OCI-LY7 (cell line): ENCODE results near the gene C16orf74. TPM values are rescaled to one million over a fixed set of nuclear protein-coding genes. Genes with fewer than 3 reads are reported as not detected.

Source experiments
- BruUV-seq: library from RNA; stranded (reverse); fragments of 400-500 nt; replicated peaks from 2 replicates; lab custom pipeline; 2021; lab: Mats Ljungman, UMichigan
- CTCF ChIA-PET: fragments of 300-600 bp; sonication (Branson Sonifier 250); formaldehyde crosslinking; loops from one replicate; lab custom pipeline; 2022; ENCODE audit warnings: antibody characterized with exemption; ENCODE audit not compliant: unreplicated experiment; lab: Charles Lee
- POLR2A ChIA-PET: fragments of 300-600 bp; sonication (Branson Sonifier 250); formaldehyde crosslinking; loops from one replicate; lab custom pipeline; 2022; ENCODE audit warnings: antibody characterized with exemption; lab: Charles Lee
- DNase-seq: peaks from one replicate; pipeline ENCODE4 v3.0.0-alpha.2; 2015; ENCODE audit warnings: low spot score
- H2AFZ ChIP-seq: fragments of 200-600 bp; sonication (generic), shearing (Covaris generic); 2 replicates; pipeline ENCODE4 v1.6.1; 2014; ENCODE audit warnings: mild to moderate bottlenecking, antibody characterized with exemption, low read length, moderate library complexity
- H3K27ac ChIP-seq: fragments of 200-600 bp; sonication (generic); 2 replicates; pipeline ENCODE4 v1.5.1; 2014; ENCODE audit warnings: mixed run types, low read depth, mild to moderate bottlenecking, moderate library complexity, low read length, inconsistent platforms; ENCODE audit not compliant: poor library complexity, severe bottlenecking
- H3K36me3 ChIP-seq: fragments of 200-600 bp; sonication (generic); 2 replicates; pipeline ENCODE4 v1.6.1; 2014; ENCODE audit warnings: mild to moderate bottlenecking, antibody characterized with exemption, low read length, moderate library complexity, mixed read lengths; ENCODE audit not compliant: insufficient read depth
- H3K4me1 ChIP-seq: fragments of 200-600 bp; sonication (generic); 2 replicates; pipeline ENCODE4 v1.5.1; 2014; ENCODE audit warnings: mild to moderate bottlenecking, low read length; ENCODE audit not compliant: insufficient read depth, poor library complexity, severe bottlenecking
- H3K4me2 ChIP-seq: fragments of 200-600 bp; sonication (generic); 2 replicates; pipeline ENCODE4 v1.6.1; 2014; ENCODE audit warnings: mild to moderate bottlenecking, low read length
- H3K4me3 ChIP-seq: fragments of 200-600 bp; sonication (generic); 2 replicates; pipeline ENCODE4 v1.5.1; 2014; ENCODE audit warnings: mild to moderate bottlenecking, low read depth, low read length; ENCODE audit not compliant: poor library complexity, severe bottlenecking
- H3K79me2 ChIP-seq: fragments of 200-600 bp; sonication (generic); 2 replicates; pipeline ENCODE4 v1.6.1; 2016; ENCODE audit warnings: low read depth, mild to moderate bottlenecking, low read length, moderate library complexity, mixed read lengths; ENCODE audit not compliant: insufficient read depth
- H3K9me2 ChIP-seq: fragments of 200-600 bp; sonication (generic); 2 replicates; pipeline ENCODE4 v1.6.1; 2016; ENCODE audit warnings: mild to moderate bottlenecking, low read length, mixed read lengths; ENCODE audit not compliant: insufficient read depth
- H3K9me3 ChIP-seq: fragments of 200-600 bp; sonication (generic); 2 replicates; pipeline ENCODE4 v1.6.1; 2014; ENCODE audit warnings: mild to moderate bottlenecking, mixed run types, low read length, mixed read lengths
- H4K20me1 ChIP-seq: fragments of 200-600 bp; sonication (generic); 2 replicates; pipeline ENCODE4 v1.6.1; 2014; ENCODE audit warnings: mild to moderate bottlenecking, antibody characterized with exemption, low read length, moderate library complexity, mixed read lengths; ENCODE audit not compliant: insufficient read depth
- EZH2phosphoT487 ChIP-seq: fragments of 200-600 bp; sonication (generic); IDR thresholded peaks from 2 replicates; pipeline ENCODE4 v1.6.1; 2018; ENCODE audit warnings: low read depth, borderline replicate concordance, mild to moderate bottlenecking, mixed run types, antibody characterized with exemption, low read length, moderate library complexity, mixed read lengths
- intact Hi-C: fragments of 100-400 bp; cut with micrococcal nuclease; formaldehyde crosslinking; loops from one replicate; pipeline ENCODE4 v1.10.0; 2022; ENCODE audit not compliant: unreplicated experiment
- total RNA-seq, 2 experiments: library from RNA; depleted of rRNA in 1 of 2; stranded (reverse); fragments of >200 nt in 1 of 2; shearing (Covaris generic) in 1 of 2; gene quantifications; 2 replicates each; pipeline ENCODE4 v1.2.3, GENCODE V29; 2014 to 2022
- TF ChIP-seq, protein P1 (sequence below): fragments of 200-600 bp; sonication (generic); conservative IDR thresholded peaks from 2 replicates; pipeline ENCODE4 v1.5.1; 2014; ENCODE audit warnings: mild to moderate bottlenecking, antibody characterized with exemption, low read length, moderate library complexity, mixed read lengths

The C16orf74 gene
- total RNA-seq, 2 experiments from 2014 or later, result 6.8 to 9.7 TPM

DNA sequence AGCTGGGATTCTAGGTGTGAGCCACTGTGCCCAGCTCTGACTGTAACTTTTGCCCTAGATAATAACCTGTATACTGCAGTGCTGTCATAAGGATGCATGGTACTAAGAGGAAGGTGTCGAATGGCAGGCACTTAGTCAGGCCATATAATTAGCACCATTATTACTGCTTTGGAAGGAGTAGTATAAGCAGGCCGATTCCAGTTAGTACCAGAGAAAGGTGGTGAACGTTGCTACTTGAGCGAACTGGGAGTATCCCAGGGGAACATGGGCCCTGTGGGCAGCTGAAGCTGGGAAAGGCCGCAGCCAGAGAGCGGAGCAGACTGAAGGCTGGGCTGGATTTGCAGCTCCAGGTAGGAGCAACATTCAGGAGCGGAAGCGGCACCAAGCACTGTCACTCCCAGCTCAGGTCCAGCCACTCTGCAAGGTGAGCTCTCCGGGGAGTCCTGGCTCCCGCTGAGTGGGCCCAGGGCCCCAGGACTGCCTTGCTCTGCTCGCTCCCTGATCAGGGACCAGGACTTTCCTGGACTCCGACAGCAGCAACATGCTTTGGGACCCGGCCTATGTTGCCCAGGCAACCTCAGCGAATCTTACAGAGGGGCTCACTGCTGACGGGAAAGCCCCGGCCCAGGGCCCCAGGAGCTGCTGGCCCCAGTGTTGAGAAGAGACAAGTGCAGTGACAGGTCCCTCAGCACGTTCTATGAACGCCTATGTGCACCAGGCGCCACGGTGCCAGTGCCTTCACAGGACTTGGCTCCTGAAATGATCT, 28.6 kb downstream of the C16orf74 start:
- no peak for DNase-seq
- BruUV-seq, result no TSS peak
- no peak overlapping the region for H3K27ac ChIP-seq

DNA sequence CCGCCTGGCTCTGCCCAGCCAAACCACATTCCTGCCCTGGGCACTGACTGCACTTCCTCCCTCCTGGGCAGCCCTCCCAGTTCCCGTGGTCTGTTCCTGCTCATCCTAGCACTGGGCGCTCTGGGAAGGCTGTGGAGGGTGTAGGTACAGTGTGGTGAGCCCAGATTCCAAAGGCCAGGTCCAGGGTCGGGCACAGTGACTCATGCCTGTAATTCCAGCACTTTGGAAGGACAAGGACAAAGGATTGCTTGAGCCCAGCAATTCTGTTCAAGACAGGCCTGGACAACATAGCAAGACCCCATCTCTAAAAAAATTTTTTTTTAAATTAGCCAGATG, 30.6 kb downstream of the C16orf74 start:
- POLR2A ChIA-PET, result interaction anchor here (0.6 kb wide), 1 partner anchor 1662 kb away, joined by 3 read pairs; no protein-coding TSS in a partner anchor
- no peaks in the 10 kb centered on the region for H4K20me1 ChIP-seq
- H3K27ac ChIP-seq, result no peak overlapping the region
- no peaks in the 10 kb centered on the region for H3K9me2 ChIP-seq
- peaks cover 8% of the 10 kb centered on the region for H3K4me1 ChIP-seq
- BruUV-seq, result no TSS peak
- intact Hi-C loops, result no loop called here
- H2AFZ ChIP-seq, result no peak overlapping the region
- no peaks in the 10 kb centered on the region for H3K36me3 ChIP-seq
- TF ChIP-seq, protein P1, sequence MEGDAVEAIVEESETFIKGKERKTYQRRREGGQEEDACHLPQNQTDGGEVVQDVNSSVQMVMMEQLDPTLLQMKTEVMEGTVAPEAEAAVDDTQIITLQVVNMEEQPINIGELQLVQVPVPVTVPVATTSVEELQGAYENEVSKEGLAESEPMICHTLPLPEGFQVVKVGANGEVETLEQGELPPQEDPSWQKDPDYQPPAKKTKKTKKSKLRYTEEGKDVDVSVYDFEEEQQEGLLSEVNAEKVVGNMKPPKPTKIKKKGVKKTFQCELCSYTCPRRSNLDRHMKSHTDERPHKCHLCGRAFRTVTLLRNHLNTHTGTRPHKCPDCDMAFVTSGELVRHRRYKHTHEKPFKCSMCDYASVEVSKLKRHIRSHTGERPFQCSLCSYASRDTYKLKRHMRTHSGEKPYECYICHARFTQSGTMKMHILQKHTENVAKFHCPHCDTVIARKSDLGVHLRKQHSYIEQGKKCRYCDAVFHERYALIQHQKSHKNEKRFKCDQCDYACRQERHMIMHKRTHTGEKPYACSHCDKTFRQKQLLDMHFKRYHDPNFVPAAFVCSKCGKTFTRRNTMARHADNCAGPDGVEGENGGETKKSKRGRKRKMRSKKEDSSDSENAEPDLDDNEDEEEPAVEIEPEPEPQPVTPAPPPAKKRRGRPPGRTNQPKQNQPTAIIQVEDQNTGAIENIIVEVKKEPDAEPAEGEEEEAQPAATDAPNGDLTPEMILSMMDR, result no peak
- TF ChIP-seq EZH2phosphoT487, result no peak
- no peaks in the 10 kb centered on the region for H3K9me3 ChIP-seq
- CTCF ChIA-PET, result no interaction called here
- no peak overlapping the region for H3K4me2 ChIP-seq
- no peaks in the 10 kb centered on the region for H3K79me2 ChIP-seq
- H3K4me3 ChIP-seq, result no peak overlapping the region
- no peak for DNase-seq

More for the DNA sequence above, 28.6 kb downstream of the C16orf74 start:
- Histone ChIP-seq H4K20me1 (no peaks in the 10 kb centered on the region), H3K4me1 (peaks cover 8% of the 10 kb centered on the region), H3K9me3 (no peaks in the 10 kb centered on the region), H3K4me3 (no peak overlapping the region), H3K79me2 (no peaks in the 10 kb centered on the region), H2AFZ (no peak overlapping the region), H3K9me2 (no peaks in the 10 kb centered on the region), H3K36me3 (no peaks in the 10 kb centered on the region), H3K4me2 (no peak overlapping the region)
- intact Hi-C loops, result no loop called here
- TF ChIP-seq, protein P1, result no peak
- TF ChIP-seq EZH2phosphoT487, result no peak
- POLR2A ChIA-PET, result interaction anchor here (1.0 kb wide), 1 partner anchor 9 kb away, joined by 3 read pairs; no protein-coding TSS in a partner anchor
- CTCF ChIA-PET, result no interaction called here
